ENCODE measurements around the gene AP3B2.

DNA sequence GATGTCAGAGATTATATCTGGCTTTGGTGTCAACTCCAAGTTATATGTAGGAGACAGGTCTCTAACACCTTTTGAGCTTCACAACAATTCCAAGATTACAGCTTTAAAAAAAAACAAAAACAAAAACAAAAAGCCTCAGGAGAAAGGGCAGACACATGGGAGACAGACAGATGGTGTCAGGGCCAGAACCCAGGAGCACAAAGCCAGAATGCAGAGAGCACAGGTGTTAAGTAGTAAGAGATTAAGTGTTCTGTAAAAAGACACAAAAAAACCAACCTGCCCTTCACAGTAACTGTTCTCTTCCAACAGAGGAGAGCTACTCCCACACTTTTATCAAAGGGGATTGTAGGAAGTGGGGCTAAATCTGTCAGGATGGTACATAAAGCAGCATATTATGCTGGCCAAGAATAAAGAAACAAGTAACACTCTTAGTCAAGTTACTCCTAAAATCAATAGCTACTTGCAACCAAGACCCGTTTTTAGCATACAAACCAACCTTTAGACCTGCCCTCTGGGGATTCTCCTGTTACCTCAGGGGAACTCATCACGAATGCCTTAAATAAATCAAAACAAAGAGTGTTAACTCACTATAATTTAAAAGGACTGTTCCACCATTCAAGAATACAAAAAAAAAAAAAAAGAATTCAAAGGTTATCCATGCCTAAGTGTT is 68.4 kb downstream of the AP3B2 start:
- TF ChIP-seq POLR2A (IDR thresholded peaks at IDR 0.05), result no peak
- TF ChIP-seq, protein P1, sequence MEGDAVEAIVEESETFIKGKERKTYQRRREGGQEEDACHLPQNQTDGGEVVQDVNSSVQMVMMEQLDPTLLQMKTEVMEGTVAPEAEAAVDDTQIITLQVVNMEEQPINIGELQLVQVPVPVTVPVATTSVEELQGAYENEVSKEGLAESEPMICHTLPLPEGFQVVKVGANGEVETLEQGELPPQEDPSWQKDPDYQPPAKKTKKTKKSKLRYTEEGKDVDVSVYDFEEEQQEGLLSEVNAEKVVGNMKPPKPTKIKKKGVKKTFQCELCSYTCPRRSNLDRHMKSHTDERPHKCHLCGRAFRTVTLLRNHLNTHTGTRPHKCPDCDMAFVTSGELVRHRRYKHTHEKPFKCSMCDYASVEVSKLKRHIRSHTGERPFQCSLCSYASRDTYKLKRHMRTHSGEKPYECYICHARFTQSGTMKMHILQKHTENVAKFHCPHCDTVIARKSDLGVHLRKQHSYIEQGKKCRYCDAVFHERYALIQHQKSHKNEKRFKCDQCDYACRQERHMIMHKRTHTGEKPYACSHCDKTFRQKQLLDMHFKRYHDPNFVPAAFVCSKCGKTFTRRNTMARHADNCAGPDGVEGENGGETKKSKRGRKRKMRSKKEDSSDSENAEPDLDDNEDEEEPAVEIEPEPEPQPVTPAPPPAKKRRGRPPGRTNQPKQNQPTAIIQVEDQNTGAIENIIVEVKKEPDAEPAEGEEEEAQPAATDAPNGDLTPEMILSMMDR (IDR thresholded peaks at IDR 0.05), result no peak
